HepG2 (cell line): ENCODE data around the gene KLF16. TPM values are rescaled to one million over a fixed set of nuclear protein-coding genes. Genes with fewer than 3 reads are reported as not detected.

Source experiments
- ATF1 ChIP-seq: IDR thresholded peaks from 2 replicates; pipeline ENCODE4 v1.6.1; 2016; ENCODE audit warnings: mild to moderate bottlenecking, control low read depth
- ATF2 ChIP-seq: sonication (generic); formaldehyde crosslinking; IDR thresholded peaks from 2 replicates; pipeline ENCODE4 v1.4.0; 2020; ENCODE audit warnings: missing genetic modification reagents
- CHD4 ChIP-seq: fragments of 200-600 bp; sonication (generic); IDR thresholded peaks from 2 replicates; pipeline ENCODE4 v1.7.0; 2017; ENCODE audit warnings: mild to moderate bottlenecking, low read length, borderline replicate concordance
- DNMT1 ChIP-seq: sonication (generic); formaldehyde crosslinking; IDR thresholded peaks from 2 replicates; pipeline ENCODE4 v1.5.1; 2020; ENCODE audit warnings: mild to moderate bottlenecking, missing genetic modification reagents
- ELF3 ChIP-seq: IDR thresholded peaks from 2 replicates; pipeline ENCODE4 v1.6.1; 2016; ENCODE audit warnings: missing genetic modification reagents, missing compliant biosample characterization
- FOSL2 ChIP-seq: sonication (generic); formaldehyde crosslinking; IDR thresholded peaks from 2 replicates; pipeline ENCODE4 v1.4.0; 2020; ENCODE audit warnings: missing genetic modification reagents
- HHEX ChIP-seq: IDR thresholded peaks from 2 replicates; pipeline ENCODE4 v1.6.1; 2016; ENCODE audit warnings: control low read depth
- HNRNPUL1 ChIP-seq: fragments of 200-400 bp; formaldehyde crosslinking; IDR thresholded peaks from 2 replicates; pipeline ENCODE4 v1.6.1; 2017; ENCODE audit warnings: low read depth, mild to moderate bottlenecking, low read length, moderate library complexity
- KLF12 ChIP-seq: sonication (generic); formaldehyde crosslinking; IDR thresholded peaks from 2 replicates; pipeline ENCODE4 v1.4.0; 2020; ENCODE audit warnings: missing genetic modification reagents, borderline replicate concordance
- MIER3 ChIP-seq: IDR thresholded peaks from 2 replicates; pipeline ENCODE4 v1.6.1; 2016; ENCODE audit warnings: missing compliant biosample characterization, borderline replicate concordance
- MYNN ChIP-seq: sonication (generic); formaldehyde crosslinking; IDR thresholded peaks from 2 replicates; pipeline ENCODE4 v1.4.0; 2020; ENCODE audit warnings: mild to moderate bottlenecking, low read depth, missing genetic modification reagents
- SMAD9 ChIP-seq: sonication (generic); formaldehyde crosslinking; IDR thresholded peaks from 2 replicates; pipeline ENCODE4 v1.5.1; 2020; ENCODE audit warnings: mild to moderate bottlenecking, missing genetic modification reagents
- SOX13 ChIP-seq, 3 experiments: fragments of 450-650 bp in 1 of 3; sonication (generic) in 1 of 3; formaldehyde crosslinking in 1 of 3; IDR thresholded peaks in 2 of 3; conservative IDR thresholded peaks in 1 of 3; 2 replicates each; pipeline versions ENCODE4 v1.5.0 to v1.6.1; 2016 to 2020; ENCODE audit warnings: antibody characterized with exemption in 1 of 3, mild to moderate bottlenecking in 1 of 3, missing compliant biosample characterization in 1 of 3, missing genetic modification reagents in 1 of 3, moderate library complexity in 1 of 3
- ZEB1 ChIP-seq: IDR thresholded peaks from 2 replicates; pipeline ENCODE4 v1.6.1; 2012; ENCODE audit warnings: mild to moderate bottlenecking, low read depth, inconsistent platforms; ENCODE audit not compliant: insufficient replicate concordance
- ZKSCAN1 ChIP-seq: fragments of 150-350 bp; IDR thresholded peaks from 2 replicates; pipeline ENCODE4 v1.6.1; 2014; ENCODE audit warnings: low read length
- ZNF562 ChIP-seq: sonication (generic); formaldehyde crosslinking; IDR thresholded peaks from 2 replicates; pipeline ENCODE4 v1.8.0; 2022; ENCODE audit warnings: missing genetic modification reagents, borderline replicate concordance
- ZNF7 ChIP-seq: IDR thresholded peaks from 2 replicates; pipeline ENCODE4 v1.6.1; 2016; ENCODE audit warnings: missing biosample characterization, missing genetic modification reagents
- ZNF782 ChIP-seq: sonication (generic); formaldehyde crosslinking; IDR thresholded peaks from 2 replicates; pipeline ENCODE4 v1.4.0; 2020; ENCODE audit warnings: missing genetic modification reagents, mild to moderate bottlenecking, borderline replicate concordance
- polyA plus RNA-seq, 8 experiments: library from polyadenylated mRNA; depleted of rRNA in 3 of 8; stranded (reverse) in 7 of 8; unstranded in 1 of 8; fragments of >200 nt; fragmentation: Illumina TruSeq in 4 of 8; extraction: Trizol in 4 of 8; gene quantifications; 2 replicates each; pipeline versions ENCODE4 v1.2.1 to v1.2.3, GENCODE V29; 2011 to 2016; ENCODE audit warnings: low read depth in 4 of 8, missing spikeins in 1 of 8, mixed read lengths in 1 of 8; ENCODE audit not compliant: insufficient read depth in 1 of 8
- total RNA-seq, 5 experiments: library from RNA; depleted of rRNA; stranded (reverse); fragments of >200 nt; fragmentation: Illumina TruSeq; extraction: Trizol; gene quantifications; 2 replicates each; pipeline ENCODE4 v1.2.3, GENCODE V29; 2016; ENCODE audit warnings: low read depth in 1 of 5
- TF ChIP-seq, protein P1 (sequence below): sonication (generic); formaldehyde crosslinking; IDR thresholded peaks from 2 replicates; pipeline ENCODE4 v1.4.0; 2020; ENCODE audit warnings: missing genetic modification reagents
- TF ChIP-seq, protein P2 (sequence below): IDR thresholded peaks from 2 replicates; pipeline ENCODE4 v1.6.1; 2016; ENCODE audit warnings: missing genetic modification reagents, missing compliant biosample characterization
- TF ChIP-seq, protein P3 (sequence below): IDR thresholded peaks from 2 replicates; pipeline ENCODE4 v1.6.1; 2016; ENCODE audit warnings: low read depth
- TF ChIP-seq, protein P4 (sequence below): sonication (generic); formaldehyde crosslinking; IDR thresholded peaks from 2 replicates; pipeline ENCODE4 v1.5.0; 2020; ENCODE audit warnings: missing genetic modification reagents

KLF16 gene
- total and polyA plus RNA-seq, 2 of the 13 experiments (the other 11 are each of a cell fraction or from before 2014, with no cell fraction given): 3.5 to 6.7 TPM

DNA sequence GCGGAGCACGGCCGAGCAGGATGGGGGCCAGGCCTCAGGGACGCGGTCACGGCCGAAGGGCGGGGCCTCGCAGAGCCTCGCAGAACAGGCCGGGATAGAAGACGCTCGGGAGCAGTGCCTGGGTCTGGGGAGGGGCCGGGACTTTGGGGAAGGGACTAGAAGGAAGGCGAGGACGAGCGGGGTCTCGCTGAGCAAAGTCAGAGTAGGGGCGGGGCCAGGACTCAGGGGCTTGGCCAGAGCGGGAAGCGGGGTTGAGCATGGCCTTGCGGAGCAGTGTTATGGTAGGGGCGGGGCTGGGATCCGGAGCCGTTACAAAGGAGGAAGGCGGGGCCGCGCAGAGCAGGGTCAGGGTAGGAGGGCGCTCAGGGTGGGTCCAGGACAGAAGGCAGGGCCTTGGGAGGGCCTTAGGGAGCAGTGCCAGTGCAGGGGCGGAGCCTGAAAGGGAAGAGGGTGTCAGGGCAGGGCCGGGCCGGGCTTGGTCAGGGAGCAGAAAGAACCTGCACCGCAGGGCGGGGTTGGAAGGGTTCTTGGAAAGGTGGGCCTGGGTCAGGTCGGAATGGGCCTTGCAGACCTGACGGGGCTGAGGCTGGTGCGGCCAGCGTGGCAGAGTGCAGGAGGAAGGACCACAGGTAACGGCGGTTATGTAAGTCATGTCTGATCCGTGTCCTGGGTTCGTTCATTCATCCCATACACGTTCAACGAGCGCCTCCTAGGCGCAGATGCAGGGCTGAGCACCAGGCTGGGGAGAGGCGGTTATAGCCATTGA lies 50.8 kb downstream of the KLF16 start (continued):
- TF ChIP-seq ZNF7 (CRISPR knock-in tag) (no peak), MIER3 (CRISPR knock-in tag) (peak; percentile 22; the same call in 1 of the 2 replicates), SMAD9 (CRISPR knock-in tag) (no peak), CHD4 (no peak), ATF2 (peak; percentile 22; the same call in 1 of the 2 replicates), ELF3 (CRISPR knock-in tag) (peak; percentile 75), ZNF562 (no peak), ATF1 (CRISPR knock-in tag) (no peak), MYNN (CRISPR knock-in tag) (no peak), HNRNPUL1 (no peak), ZNF782 (CRISPR knock-in tag) (no peak; the same call in 1 of the 2 replicates), ZEB1 (peak; percentile 74), FOSL2 (CRISPR knock-in tag) (peak; percentile 41), HHEX (CRISPR knock-in tag) (no peak), ZKSCAN1 (no peak), DNMT1 (CRISPR knock-in tag) (peak; percentile 67; the same call in 1 of the 2 replicates), KLF12 (no peak), SOX13 (IDR thresholded peaks at IDR 0.05) (no peak; the same call in none of the 2 replicates), SOX13 (CRISPR knock-in tag; conservative IDR thresholded peaks at IDR 0.05 in 1 of 2, IDR thresholded peaks at IDR 0.05 in 1 of 2) (no peak)
- TF ChIP-seq, protein P1, sequence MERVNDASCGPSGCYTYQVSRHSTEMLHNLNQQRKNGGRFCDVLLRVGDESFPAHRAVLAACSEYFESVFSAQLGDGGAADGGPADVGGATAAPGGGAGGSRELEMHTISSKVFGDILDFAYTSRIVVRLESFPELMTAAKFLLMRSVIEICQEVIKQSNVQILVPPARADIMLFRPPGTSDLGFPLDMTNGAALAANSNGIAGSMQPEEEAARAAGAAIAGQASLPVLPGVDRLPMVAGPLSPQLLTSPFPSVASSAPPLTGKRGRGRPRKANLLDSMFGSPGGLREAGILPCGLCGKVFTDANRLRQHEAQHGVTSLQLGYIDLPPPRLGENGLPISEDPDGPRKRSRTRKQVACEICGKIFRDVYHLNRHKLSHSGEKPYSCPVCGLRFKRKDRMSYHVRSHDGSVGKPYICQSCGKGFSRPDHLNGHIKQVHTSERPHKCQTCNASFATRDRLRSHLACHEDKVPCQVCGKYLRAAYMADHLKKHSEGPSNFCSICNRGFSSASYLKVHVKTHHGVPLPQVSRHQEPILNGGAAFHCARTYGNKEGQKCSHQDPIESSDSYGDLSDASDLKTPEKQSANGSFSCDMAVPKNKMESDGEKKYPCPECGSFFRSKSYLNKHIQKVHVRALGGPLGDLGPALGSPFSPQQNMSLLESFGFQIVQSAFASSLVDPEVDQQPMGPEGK (CRISPR knock-in tag): peak; percentile 22; the same call in 1 of the 2 replicates
- TF ChIP-seq, protein P2, sequence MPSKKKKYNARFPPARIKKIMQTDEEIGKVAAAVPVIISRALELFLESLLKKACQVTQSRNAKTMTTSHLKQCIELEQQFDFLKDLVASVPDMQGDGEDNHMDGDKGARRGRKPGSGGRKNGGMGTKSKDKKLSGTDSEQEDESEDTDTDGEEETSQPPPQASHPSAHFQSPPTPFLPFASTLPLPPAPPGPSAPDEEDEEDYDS (CRISPR knock-in tag): peak; percentile 89
- TF ChIP-seq, protein P3, sequence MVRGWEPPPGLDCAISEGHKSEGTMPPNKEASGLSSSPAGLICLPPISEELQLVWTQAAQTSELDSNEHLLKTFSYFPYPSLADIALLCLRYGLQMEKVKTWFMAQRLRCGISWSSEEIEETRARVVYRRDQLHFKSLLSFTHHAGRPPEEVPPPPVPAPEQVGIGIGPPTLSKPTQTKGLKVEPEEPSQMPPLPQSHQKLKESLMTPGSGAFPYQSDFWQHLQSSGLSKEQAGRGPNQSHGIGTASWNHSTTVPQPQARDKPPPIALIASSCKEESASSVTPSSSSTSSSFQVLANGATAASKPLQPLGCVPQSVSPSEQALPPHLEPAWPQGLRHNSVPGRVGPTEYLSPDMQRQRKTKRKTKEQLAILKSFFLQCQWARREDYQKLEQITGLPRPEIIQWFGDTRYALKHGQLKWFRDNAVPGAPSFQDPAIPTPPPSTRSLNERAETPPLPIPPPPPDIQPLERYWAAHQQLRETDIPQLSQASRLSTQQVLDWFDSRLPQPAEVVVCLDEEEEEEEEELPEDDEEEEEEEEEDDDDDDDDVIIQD: peak; percentile 44; the same call in 1 of the 2 replicates
- TF ChIP-seq, protein P4, sequence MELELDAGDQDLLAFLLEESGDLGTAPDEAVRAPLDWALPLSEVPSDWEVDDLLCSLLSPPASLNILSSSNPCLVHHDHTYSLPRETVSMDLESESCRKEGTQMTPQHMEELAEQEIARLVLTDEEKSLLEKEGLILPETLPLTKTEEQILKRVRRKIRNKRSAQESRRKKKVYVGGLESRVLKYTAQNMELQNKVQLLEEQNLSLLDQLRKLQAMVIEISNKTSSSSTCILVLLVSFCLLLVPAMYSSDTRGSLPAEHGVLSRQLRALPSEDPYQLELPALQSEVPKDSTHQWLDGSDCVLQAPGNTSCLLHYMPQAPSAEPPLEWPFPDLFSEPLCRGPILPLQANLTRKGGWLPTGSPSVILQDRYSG (CRISPR knock-in tag): no peak
